Fibroblast of pulmonary artery (primary cell): ENCODE results near the gene HMCN1.
A peak's percentile ranks its signal among the peaks of the same experiment; 100 is the strongest.
"Not testable (repeated sequence)": the region's sequence is repeated elsewhere in the genome, so short reads cannot be mapped to it uniquely, and the experiment has no call there.

ENCODE experiments used
- DNase-seq: peaks from one replicate; pipeline ENCODE4 v3.0.0-alpha.2; 2010; ENCODE audit warnings: low read depth
- H3K4me3 ChIP-seq: replicated peaks from 2 replicates; pipeline ENCODE4 v1.5.1; 2011; ENCODE audit warnings: low read depth, mild to moderate bottlenecking, control low read depth, low read length, moderate library complexity
- TF ChIP-seq, protein P1 (sequence below): IDR thresholded peaks from 2 replicates; pipeline ENCODE4 v1.5.1; 2011; ENCODE audit warnings: mild to moderate bottlenecking, control low read depth, low read length, inconsistent platforms; ENCODE audit errors: missing control alignments

The HMCN1 gene

DNA sequence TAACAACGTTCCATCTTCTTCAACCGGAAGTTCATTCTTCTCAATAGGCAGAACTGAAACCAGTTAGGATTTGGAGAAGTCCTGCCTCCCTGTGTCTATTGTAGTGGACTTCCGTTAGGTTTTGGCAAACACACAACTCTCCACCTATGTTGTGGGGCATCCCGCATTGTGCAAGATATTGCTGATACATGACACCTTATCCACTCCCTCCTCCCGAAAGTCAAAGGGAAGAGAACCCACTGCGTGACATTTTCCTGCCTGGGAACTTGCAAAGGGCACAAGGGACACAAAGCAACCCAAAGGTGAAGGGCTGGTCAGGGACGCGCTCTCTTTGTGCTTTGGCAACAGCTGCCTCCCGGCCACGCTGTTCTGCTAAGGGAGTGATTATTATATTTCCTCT, 476.1 kb downstream of the HMCN1 start:
- TF ChIP-seq, protein P1, sequence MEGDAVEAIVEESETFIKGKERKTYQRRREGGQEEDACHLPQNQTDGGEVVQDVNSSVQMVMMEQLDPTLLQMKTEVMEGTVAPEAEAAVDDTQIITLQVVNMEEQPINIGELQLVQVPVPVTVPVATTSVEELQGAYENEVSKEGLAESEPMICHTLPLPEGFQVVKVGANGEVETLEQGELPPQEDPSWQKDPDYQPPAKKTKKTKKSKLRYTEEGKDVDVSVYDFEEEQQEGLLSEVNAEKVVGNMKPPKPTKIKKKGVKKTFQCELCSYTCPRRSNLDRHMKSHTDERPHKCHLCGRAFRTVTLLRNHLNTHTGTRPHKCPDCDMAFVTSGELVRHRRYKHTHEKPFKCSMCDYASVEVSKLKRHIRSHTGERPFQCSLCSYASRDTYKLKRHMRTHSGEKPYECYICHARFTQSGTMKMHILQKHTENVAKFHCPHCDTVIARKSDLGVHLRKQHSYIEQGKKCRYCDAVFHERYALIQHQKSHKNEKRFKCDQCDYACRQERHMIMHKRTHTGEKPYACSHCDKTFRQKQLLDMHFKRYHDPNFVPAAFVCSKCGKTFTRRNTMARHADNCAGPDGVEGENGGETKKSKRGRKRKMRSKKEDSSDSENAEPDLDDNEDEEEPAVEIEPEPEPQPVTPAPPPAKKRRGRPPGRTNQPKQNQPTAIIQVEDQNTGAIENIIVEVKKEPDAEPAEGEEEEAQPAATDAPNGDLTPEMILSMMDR: no peak
- no peak for DNase-seq
- H3K4me3 ChIP-seq: no peak overlapping the region

- not testable (repeated sequence) for DNase-seq, H3K4me3 ChIP-seq
Observed at GRCh38 chr1:186211583-186211982, 477.4 kb downstream of the HMCN1 start.

DNA sequence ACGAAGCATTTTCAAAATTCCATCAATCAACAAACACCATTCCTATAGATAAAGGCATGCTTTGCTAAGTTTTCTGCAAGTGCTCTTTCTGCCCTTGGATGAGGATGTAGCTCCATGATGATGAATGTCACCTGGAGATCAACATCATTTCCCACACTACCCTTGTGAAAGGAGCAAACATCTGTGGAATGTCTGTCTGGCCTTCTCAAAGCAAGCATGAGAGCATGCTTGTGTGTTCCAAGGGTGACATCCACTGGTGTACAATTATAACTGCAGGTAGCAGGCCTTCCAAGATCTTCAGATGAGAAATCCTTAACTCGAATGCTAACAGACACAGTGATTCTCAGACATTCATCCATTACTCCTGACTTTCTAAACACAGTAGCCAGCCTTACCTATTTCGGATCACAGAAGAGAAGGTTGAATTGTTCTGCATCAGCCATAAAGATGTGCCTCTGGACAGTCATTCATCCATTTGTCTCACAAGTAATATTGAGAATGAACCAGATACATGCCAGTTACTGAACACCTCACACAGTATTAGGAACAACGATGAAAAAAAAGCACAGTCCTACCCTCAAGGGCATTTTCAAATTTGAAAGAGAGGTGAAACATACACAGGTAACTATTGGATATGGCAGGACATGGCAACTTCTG, 478.5 kb downstream of the HMCN1 start:
- TF ChIP-seq, protein P1: peak; percentile 96
- DNase-seq: peak; percentile 97
- H3K4me3 ChIP-seq: no peak overlapping the region

DNA sequence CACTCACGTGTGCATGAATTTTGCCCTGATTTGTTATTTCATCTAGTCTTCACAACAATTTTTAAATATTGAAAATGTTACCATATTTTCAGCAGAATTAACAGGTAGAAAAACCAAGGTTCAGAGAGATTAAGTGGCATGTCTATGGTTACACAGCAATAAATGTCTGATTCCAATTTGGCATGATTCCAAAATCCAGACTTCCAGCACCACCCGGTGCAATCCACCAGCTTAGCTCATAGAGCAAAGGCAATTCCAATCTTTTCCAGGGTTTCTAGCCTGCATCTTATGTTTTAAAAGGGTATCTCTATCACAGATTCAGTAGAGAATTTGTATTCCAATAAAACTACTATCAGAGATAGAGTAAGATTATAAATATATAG, 479.0 kb downstream of the HMCN1 start:
- TF ChIP-seq, protein P1: no peak
- DNase-seq: no peak

DNA sequence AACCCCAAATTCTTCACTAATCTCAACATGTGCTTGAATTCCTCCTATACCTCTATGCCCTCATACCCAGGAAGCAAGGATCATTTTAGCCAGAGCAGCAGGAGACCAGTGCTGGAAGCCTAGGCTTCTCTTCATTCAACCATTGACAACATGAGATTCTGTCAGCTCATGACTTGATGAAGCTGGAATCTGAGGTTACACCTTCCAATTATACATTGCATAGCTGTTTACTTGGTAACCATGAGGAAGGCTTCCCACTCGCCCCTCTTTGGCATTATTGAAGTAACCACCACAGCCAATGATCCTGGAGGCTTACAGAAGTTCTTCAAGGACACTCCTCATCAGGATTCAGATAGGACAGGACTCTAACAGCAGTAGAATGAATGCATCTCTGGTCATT, 480.6 kb downstream of the HMCN1 start:
- TF ChIP-seq, protein P1: no peak
- no peak for DNase-seq
- no peak overlapping the region for H3K4me3 ChIP-seq

More for the DNA sequence above, 479.0 kb downstream of the HMCN1 start:
- H3K4me3 ChIP-seq: no peak overlapping the region

DNA sequence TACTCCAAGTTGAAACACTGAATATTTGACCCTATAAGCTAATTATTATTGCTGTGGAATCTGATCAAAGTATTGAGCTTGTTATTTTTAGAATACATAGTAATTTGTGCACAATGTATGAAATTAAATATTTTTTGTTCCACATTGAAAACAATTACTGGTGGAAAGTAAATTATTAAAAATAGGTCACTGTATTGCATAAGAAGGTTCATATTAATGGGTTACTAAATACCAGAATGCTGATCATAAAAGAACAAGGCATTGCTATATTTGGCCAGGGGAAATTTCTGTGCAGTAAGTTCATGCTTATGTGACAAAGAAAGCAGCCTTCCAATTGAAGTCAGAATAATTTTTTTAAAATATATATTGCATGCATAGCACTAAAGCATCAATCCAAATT, 481.4 kb downstream of the HMCN1 start:
- TF ChIP-seq, protein P1: no peak
- no peak overlapping the region for H3K4me3 ChIP-seq
- no peak for DNase-seq

- no peak for DNase-seq
- H3K4me3 ChIP-seq: no peak overlapping the region
- TF ChIP-seq, protein P1: no peak
Observed at GRCh38 chr1:186218654-186219352, 484.6 kb downstream of the HMCN1 start.
